HepG2 (cell line): Measurements from ENCODE around the gene TRIM43.
"Not testable (repeated sequence)": the region's sequence is repeated elsewhere in the genome, so short reads cannot be mapped to it uniquely, and the experiment has no call there.

Source experiments
- ZNF547 ChIP-seq: sonication (generic); formaldehyde crosslinking; IDR thresholded peaks from 2 replicates; pipeline ENCODE4 v1.5.1; 2020; ENCODE audit warnings: mild to moderate bottlenecking, missing genetic modification reagents
- TF ChIP-seq, protein P1 (sequence below): sonication (generic); formaldehyde crosslinking; IDR thresholded peaks from 2 replicates; pipeline ENCODE4 v1.5.0; 2020; ENCODE audit warnings: mild to moderate bottlenecking, missing genetic modification reagents, moderate library complexity

DNA sequence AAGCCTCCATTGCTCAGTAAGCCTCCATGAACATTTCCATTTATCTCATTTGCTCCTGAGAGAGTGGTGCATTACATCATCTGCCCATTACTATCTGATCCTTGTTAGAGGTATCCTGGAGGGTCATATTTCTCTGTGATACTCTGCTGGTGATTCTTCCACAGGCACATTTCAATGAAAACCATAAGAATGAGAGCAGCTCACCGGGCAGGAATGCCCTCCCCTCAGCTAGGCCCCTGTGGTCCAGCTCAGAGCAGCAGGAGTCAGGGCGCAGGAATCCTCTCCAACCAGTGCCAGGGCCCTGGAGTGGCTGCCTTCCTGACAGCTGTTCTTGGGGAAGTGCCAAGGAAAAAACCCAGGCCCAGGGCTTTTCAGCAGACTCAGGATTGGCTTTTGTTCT lies 50.0 kb downstream of the TRIM43 start:
- TF ChIP-seq, protein P1, sequence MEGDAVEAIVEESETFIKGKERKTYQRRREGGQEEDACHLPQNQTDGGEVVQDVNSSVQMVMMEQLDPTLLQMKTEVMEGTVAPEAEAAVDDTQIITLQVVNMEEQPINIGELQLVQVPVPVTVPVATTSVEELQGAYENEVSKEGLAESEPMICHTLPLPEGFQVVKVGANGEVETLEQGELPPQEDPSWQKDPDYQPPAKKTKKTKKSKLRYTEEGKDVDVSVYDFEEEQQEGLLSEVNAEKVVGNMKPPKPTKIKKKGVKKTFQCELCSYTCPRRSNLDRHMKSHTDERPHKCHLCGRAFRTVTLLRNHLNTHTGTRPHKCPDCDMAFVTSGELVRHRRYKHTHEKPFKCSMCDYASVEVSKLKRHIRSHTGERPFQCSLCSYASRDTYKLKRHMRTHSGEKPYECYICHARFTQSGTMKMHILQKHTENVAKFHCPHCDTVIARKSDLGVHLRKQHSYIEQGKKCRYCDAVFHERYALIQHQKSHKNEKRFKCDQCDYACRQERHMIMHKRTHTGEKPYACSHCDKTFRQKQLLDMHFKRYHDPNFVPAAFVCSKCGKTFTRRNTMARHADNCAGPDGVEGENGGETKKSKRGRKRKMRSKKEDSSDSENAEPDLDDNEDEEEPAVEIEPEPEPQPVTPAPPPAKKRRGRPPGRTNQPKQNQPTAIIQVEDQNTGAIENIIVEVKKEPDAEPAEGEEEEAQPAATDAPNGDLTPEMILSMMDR (CRISPR knock-in tag): not testable (repeated sequence)
- not testable (repeated sequence) for TF ChIP-seq ZNF547
